GM12874 (cell line): Measurements from ENCODE around the gene MGAT4A.
A peak's percentile ranks its signal among the peaks of the same experiment; 100 is the strongest.

Experiments
- CTCF ChIP-seq: IDR thresholded peaks from 2 replicates; pipeline ENCODE4 v1.5.1; 2011; ENCODE audit warnings: low read depth, mild to moderate bottlenecking, control low read depth, low read length, moderate library complexity; ENCODE audit not compliant: insufficient read depth

Gene MGAT4A

GRCh38 chr2:98571796-98572195 lies 159.1 kb downstream of the MGAT4A start:
- TF ChIP-seq CTCF = no peak

DNA sequence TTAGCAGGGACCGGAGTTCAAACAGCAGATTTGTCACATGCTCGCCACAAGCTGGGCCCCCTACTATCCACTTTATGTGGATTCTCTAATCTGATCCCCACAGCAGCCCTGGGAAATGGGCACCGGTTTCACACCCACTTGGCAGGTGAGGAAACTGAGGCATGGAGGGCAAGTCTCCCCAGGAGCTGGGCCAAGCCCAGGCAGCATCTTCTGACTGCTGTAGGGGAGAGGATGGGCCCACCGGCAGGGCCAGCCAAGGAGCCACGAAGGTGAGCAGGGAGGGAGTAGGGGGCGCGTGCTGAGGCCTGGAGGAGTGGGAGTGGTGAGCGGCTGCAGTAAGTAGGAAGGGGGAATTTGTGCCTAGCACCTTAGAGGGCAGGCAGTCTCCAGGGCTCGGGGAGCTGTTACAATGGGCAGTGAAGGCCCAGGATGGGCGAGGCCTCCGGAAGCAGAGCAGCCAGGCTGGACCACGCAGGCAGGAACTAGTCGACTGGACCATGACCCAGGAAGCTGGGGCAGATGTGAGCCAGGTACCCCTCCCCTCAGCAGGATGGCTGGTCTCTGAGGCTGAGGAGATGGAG lies 159.7 kb downstream of the MGAT4A start:
- no peak for TF ChIP-seq CTCF

- TF ChIP-seq CTCF = no peak
These were observed 160.6 kb downstream of the MGAT4A start for GRCh38 chr2:98570356-98570755.

DNA sequence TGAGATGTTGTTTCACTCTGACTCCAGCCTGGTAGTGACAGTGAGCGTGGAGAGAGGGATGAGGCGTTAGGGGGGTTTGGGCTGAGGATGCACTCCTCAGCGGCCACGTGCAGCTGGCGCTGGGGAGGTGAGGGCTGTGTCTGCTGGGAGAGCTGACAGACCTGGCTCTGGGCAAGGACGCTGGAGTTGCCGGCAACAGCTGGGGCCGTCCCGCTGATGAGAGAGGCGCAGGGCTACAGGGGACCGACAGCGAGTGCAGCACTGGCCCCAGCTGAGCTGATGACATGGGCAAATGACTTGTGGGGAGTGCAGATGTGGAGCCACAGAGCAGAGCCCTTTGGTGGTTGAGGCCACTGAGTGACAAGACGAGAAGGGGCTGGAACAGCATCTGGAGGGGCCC lies 161.0 kb downstream of the MGAT4A start:
- TF ChIP-seq CTCF = no peak

DNA sequence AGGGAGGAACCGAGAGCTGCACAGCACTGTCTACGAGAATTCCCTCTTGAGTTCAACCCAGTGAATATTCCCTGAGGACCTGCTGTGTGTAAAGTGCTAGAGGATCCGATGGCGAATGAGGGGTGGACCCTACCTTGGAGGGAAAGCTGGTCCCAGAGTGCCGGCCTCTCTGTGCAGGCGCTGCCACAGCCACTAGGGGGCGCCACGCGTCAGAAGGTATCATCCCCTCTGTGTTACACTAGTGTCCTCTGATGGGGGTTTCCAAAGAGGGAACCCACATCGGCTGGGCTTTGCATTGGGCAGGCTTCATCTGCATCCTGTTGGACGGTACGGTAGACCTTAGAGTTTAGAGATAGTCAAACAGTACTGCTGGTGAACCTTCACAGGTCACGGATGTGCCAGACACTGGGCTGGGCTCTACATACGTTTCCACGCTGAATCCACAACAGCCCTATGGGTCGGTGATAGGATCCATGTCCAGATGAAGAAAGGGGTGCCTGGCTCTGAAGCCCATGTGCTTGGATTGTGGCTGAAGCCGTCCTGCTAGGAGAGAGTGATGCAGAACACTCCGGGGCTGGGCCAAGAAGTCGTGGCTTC lies 161.6 kb downstream of the MGAT4A start:
- peak; percentile 92 for TF ChIP-seq CTCF
